K562 (cell line): ENCODE measurements around the gene MOSPD3. TPM values are rescaled to one million over a fixed set of nuclear protein-coding genes. Genes with fewer than 3 reads are reported as not detected.

Experiments used
- ARHGAP35 ChIP-seq: fragments of 450-650 bp; IDR thresholded peaks from 2 replicates; pipeline ENCODE4 v1.6.1; 2018; ENCODE audit not compliant: partially characterized antibody
- CC2D1A ChIP-seq: fragments of 450-650 bp; IDR thresholded peaks from 2 replicates; pipeline ENCODE4 v1.6.1; 2017; ENCODE audit warnings: mild to moderate bottlenecking
- CGGBP1 ChIP-seq: fragments of 250-450 bp; sonication (Bioruptor Pico); IDR thresholded peaks from 2 replicates; pipeline ENCODE4 v1.9.0; 2021; ENCODE audit warnings: mild to moderate bottlenecking
- EP300 ChIP-seq: IDR thresholded peaks from 2 replicates; pipeline ENCODE4 v1.6.1; 2012; ENCODE audit warnings: low read length, improper control_type of control experiment
- ESRRA ChIP-seq: fragments of 450-650 bp; IDR thresholded peaks from 2 replicates; pipeline ENCODE4 v1.6.1; 2014; ENCODE audit warnings: low read depth, mild to moderate bottlenecking, moderate library complexity, borderline replicate concordance
- GABPB1 ChIP-seq: sonication (generic); formaldehyde crosslinking; IDR thresholded peaks from 2 replicates; pipeline ENCODE4 v1.8.0; 2022; ENCODE audit warnings: mild to moderate bottlenecking, missing genetic modification reagents
- MBD2 ChIP-seq: sonication (generic); IDR thresholded peaks from 2 replicates; pipeline ENCODE4 v1.6.1; 2016; ENCODE audit warnings: low read depth, borderline replicate concordance
- MCM5 ChIP-seq: fragments of 450-650 bp; IDR thresholded peaks from 2 replicates; pipeline ENCODE4 v1.6.1; 2016; ENCODE audit warnings: low read depth
- MXD1 ChIP-seq: fragments of 250-450 bp; sonication (Bioruptor Pico); IDR thresholded peaks from 2 replicates; pipeline ENCODE4 v1.8.0; 2021; ENCODE audit warnings: borderline replicate concordance, mild to moderate bottlenecking, moderate library complexity; ENCODE audit not compliant: poor library complexity, severe bottlenecking
- PHB ChIP-seq: fragments of 250-450 bp; sonication (Bioruptor Pico); IDR thresholded peaks from 2 replicates; pipeline ENCODE4 v1.5.0; 2021
- POLR2G ChIP-seq: fragments of 200-400 bp; formaldehyde crosslinking; IDR thresholded peaks from 2 replicates; pipeline ENCODE4 v1.6.1; 2017; ENCODE audit warnings: low read depth, mild to moderate bottlenecking, antibody characterized with exemption, low read length, moderate library complexity
- POU5F1 ChIP-seq: fragments of 150-350 bp; IDR thresholded peaks from 2 replicates; pipeline ENCODE4 v1.6.1; 2014; ENCODE audit warnings: borderline replicate concordance, low read length, low read depth, mild to moderate bottlenecking; ENCODE audit not compliant: partially characterized antibody
- SAFB ChIP-seq: fragments of 200-400 bp; formaldehyde crosslinking; IDR thresholded peaks from 2 replicates; pipeline ENCODE4 v1.6.1; 2017; ENCODE audit warnings: low read depth, low read length, borderline replicate concordance
- SPI1 ChIP-seq: IDR thresholded peaks from 2 replicates; pipeline ENCODE4 v1.6.1; 2011; ENCODE audit warnings: low read depth, low read length, control low read depth, borderline replicate concordance
- TAF7 ChIP-seq: fragments of 450-650 bp; IDR thresholded peaks from 2 replicates; pipeline ENCODE4 v1.6.1; 2016; ENCODE audit warnings: missing genetic modification characterization, missing compliant biosample characterization
- USF2 ChIP-seq: sonication (generic); formaldehyde crosslinking; IDR thresholded peaks from 2 replicates; pipeline ENCODE4 v1.5.0; 2020; ENCODE audit warnings: missing genetic modification reagents
- ZFP91 ChIP-seq: sonication (generic); formaldehyde crosslinking; IDR thresholded peaks from 2 replicates; pipeline ENCODE4 v1.8.0; 2022; ENCODE audit warnings: mild to moderate bottlenecking, missing genetic modification reagents
- ZNF143 ChIP-seq: sonication (generic); formaldehyde crosslinking; IDR thresholded peaks from 2 replicates; pipeline ENCODE4 v1.9.0; 2022; ENCODE audit warnings: mild to moderate bottlenecking, missing genetic modification reagents
- ZNF23 ChIP-seq: fragments of 250-450 bp; sonication (Bioruptor Pico); IDR thresholded peaks from 2 replicates; pipeline ENCODE4 v1.4.0; 2020; ENCODE audit warnings: mild to moderate bottlenecking
- ZNF263 ChIP-seq: sonication (generic); formaldehyde crosslinking; IDR thresholded peaks from 2 replicates; pipeline ENCODE4 v1.8.0; 2022; ENCODE audit warnings: mild to moderate bottlenecking, missing genetic modification reagents, borderline replicate concordance
- ZNF740 ChIP-seq, 3 experiments: fragments of 200-800 bp in 1 of 3; sonication (Bioruptor generic) in 1 of 3; sonication (generic) in 1 of 3; formaldehyde crosslinking in 1 of 3; IDR thresholded peaks; 2 replicates each; pipeline versions ENCODE4 v1.6.1 to v1.8.0; 2016 to 2022; ENCODE audit warnings: mild to moderate bottlenecking in 2 of 3, missing compliant biosample characterization in 2 of 3, missing genetic modification characterization in 2 of 3, missing genetic modification reagents in 1 of 3
- ZZZ3 ChIP-seq: fragments of 450-650 bp; IDR thresholded peaks from 2 replicates; pipeline ENCODE4 v1.6.1; 2016; ENCODE audit warnings: antibody characterized with exemption, mild to moderate bottlenecking, moderate library complexity
- polyA plus RNA-seq, 8 experiments: library from polyadenylated mRNA; depleted of rRNA in 4 of 8; stranded (reverse) in 5 of 8; unstranded in 3 of 8; fragments of >200 nt; fragmentation: Nextera tagmentation in 2 of 8; fragmentation: Illumina TruSeq in 1 of 8; extraction: Ambion mirVana in 2 of 8; extraction: Trizol in 1 of 8; gene quantifications; 2 replicates each; pipeline versions ENCODE4 v1.2.1 to v1.2.3, GENCODE V29; 2011 to 2014; ENCODE audit warnings: inconsistent platforms in 1 of 8, missing spikeins in 1 of 8
- total RNA-seq, 7 experiments: library from RNA; depleted of rRNA in 6 of 7; stranded (reverse); fragments of >200 nt in 6 of 7; fragmentation: Illumina TruSeq in 2 of 7; extraction: Trizol in 2 of 7; gene quantifications; 2 replicates each; pipeline versions ENCODE4 v1.2.1 to v1.2.3, GENCODE V29; 2011 to 2021; ENCODE audit warnings: low replicate concordance in 1 of 7

The MOSPD3 gene
- total and polyA plus RNA-seq, 9 of the 15 experiments (the other 6 are each of a cell fraction or from before 2014, with no cell fraction given), result 1.4 to 32.1 (median 7.3) TPM

- TF ChIP-seq EP300 (no peak), MCM5 (no peak), PHB (CRISPR knock-in tag) (no peak), ZFP91 (CRISPR knock-in tag) (no peak), ESRRA (peak; percentile 37; the same call in 1 of the 2 replicates), GABPB1 (CRISPR knock-in tag) (no peak), CC2D1A (no peak), CGGBP1 (CRISPR knock-in tag) (no peak), ZNF263 (CRISPR knock-in tag) (peak; percentile 42; the same call in 1 of the 2 replicates), SAFB (no peak), ARHGAP35 (no peak), TAF7 (tag) (no peak), POU5F1 (no peak), MXD1 (no peak), ZNF143 (no peak), USF2 (CRISPR knock-in tag) (no peak), ZZZ3 (no peak), SPI1 (no peak), ZNF23 (CRISPR knock-in tag) (no peak), POLR2G (peak; percentile 56), ZNF740 (CRISPR knock-in tag; IDR thresholded peaks at IDR 0.05) (no peak), ZNF740 (tag; IDR thresholded peaks at IDR 0.05) (no peak), MBD2 (no peak)
Observed at GRCh38 chr7:100629117-100629716, 16.9 kb downstream of the MOSPD3 start (continued).
